ENCODE measurements around the gene RNF31. TPM values are rescaled to one million over a fixed set of nuclear protein-coding genes. Genes with fewer than 3 reads are reported as not detected.

Gene RNF31
- total RNA-seq, 1 experiment from 2014 or later = 48.6 TPM

DNA sequence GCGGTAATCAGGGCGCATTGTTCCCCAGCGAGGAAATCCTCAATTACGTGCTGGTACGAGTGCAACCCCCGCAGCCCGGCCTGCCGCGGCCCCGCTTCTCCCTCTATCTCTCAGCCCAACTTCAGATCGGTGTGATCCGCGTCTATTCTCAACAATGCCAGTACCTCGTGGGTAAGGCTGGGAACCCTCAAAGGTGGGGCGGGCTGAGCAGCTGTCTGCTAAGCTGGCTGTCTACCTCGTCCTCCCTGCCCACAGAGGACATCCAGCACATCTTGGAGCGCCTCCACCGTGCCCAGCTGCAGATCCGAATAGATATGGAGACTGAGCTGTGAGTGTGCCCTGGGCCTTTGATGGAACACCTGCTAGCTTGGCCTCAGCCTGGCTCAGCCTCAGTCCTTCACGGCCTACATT lies 25.6 kb downstream of the RNF31 start:
- no peaks in the 10 kb centered on the region for H3K36me3 ChIP-seq (ENCODE audit: control insufficient read depth, insufficient read depth, low read length)
- ATAC-seq = no peak

DNA sequence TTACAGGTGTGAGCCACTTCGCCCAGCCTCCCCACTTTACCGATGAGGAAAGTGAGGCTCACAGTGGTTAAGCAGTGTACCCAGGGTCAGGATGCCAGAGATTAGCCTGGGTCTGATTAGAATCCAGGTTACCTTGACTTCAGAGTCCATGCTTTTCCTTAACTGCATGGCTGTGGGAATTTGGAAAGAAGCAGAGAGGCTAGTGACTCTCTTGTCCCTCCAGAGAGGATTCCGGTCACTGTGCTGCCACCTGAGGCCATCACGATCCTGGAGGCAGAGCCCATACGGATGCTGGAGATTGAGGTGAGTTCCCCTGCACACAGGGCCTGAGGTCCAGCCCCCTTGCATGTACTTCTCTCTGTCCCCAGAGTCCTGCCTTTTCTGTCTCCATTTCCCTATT lies 29.3 kb downstream of the RNF31 start:
- POLR2A ChIA-PET = no interaction called here

More for the DNA sequence above, 25.6 kb downstream of the RNF31 start:
- TF ChIP-seq, protein P1, sequence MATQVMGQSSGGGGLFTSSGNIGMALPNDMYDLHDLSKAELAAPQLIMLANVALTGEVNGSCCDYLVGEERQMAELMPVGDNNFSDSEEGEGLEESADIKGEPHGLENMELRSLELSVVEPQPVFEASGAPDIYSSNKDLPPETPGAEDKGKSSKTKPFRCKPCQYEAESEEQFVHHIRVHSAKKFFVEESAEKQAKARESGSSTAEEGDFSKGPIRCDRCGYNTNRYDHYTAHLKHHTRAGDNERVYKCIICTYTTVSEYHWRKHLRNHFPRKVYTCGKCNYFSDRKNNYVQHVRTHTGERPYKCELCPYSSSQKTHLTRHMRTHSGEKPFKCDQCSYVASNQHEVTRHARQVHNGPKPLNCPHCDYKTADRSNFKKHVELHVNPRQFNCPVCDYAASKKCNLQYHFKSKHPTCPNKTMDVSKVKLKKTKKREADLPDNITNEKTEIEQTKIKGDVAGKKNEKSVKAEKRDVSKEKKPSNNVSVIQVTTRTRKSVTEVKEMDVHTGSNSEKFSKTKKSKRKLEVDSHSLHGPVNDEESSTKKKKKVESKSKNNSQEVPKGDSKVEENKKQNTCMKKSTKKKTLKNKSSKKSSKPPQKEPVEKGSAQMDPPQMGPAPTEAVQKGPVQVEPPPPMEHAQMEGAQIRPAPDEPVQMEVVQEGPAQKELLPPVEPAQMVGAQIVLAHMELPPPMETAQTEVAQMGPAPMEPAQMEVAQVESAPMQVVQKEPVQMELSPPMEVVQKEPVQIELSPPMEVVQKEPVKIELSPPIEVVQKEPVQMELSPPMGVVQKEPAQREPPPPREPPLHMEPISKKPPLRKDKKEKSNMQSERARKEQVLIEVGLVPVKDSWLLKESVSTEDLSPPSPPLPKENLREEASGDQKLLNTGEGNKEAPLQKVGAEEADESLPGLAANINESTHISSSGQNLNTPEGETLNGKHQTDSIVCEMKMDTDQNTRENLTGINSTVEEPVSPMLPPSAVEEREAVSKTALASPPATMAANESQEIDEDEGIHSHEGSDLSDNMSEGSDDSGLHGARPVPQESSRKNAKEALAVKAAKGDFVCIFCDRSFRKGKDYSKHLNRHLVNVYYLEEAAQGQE (IDR thresholded peaks at IDR 0.05; ENCODE audit: insufficient read depth in 1 of 2, low read depth in 2 of 2, low read length in 1 of 2) = no peak
- TF ChIP-seq, protein P2, sequence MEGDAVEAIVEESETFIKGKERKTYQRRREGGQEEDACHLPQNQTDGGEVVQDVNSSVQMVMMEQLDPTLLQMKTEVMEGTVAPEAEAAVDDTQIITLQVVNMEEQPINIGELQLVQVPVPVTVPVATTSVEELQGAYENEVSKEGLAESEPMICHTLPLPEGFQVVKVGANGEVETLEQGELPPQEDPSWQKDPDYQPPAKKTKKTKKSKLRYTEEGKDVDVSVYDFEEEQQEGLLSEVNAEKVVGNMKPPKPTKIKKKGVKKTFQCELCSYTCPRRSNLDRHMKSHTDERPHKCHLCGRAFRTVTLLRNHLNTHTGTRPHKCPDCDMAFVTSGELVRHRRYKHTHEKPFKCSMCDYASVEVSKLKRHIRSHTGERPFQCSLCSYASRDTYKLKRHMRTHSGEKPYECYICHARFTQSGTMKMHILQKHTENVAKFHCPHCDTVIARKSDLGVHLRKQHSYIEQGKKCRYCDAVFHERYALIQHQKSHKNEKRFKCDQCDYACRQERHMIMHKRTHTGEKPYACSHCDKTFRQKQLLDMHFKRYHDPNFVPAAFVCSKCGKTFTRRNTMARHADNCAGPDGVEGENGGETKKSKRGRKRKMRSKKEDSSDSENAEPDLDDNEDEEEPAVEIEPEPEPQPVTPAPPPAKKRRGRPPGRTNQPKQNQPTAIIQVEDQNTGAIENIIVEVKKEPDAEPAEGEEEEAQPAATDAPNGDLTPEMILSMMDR (IDR thresholded peaks at IDR 0.05) = no peak
- TF ChIP-seq POLR2AphosphoS5 (IDR thresholded peaks at IDR 0.05; ENCODE audit: low read depth, low read length) (no peak), SIN3A (IDR thresholded peaks at IDR 0.05; ENCODE audit: borderline replicate concordance, insufficient read depth, low read depth, low read length) (no peak), TCF7L2 (IDR thresholded peaks at IDR 0.05; ENCODE audit: low read depth, low read length) (no peak)
- DNase-seq (ENCODE audit: low read depth, low spot score) = no peak
- Histone ChIP-seq H3K27ac (ENCODE audit: low read length) (no peak overlapping the region), H3K27me3 (ENCODE audit: control insufficient read depth, insufficient read depth, low read length) (no peaks in the 10 kb centered on the region), H3K4me1 (ENCODE audit: control insufficient read depth, insufficient read depth, low read length) (no peaks in the 10 kb centered on the region; the same call in 1 of the 2 replicates), H3K9me3 (ENCODE audit: control insufficient read depth, insufficient read depth, low read depth, low read length) (no peaks in the 10 kb centered on the region), H3K4me3 (ENCODE audit: low read depth in 2 of 2, low read length in 2 of 2) (no peak overlapping the region; a peak in 1 of 4 replicates)
- intact Hi-C loops (cut with micrococcal nuclease; ENCODE audit: unreplicated experiment) = no loop called here
- POLR2A ChIA-PET = no interaction called here
- BruUV-seq (replicated peaks) = no TSS peak
- CTCF ChIA-PET = no interaction called here
- in situ Hi-C loops (cut with HindIII; ENCODE audit: low pct_unique_long_range_greater_than_20kb, low sequenced_read_pairs) = no loop called here

More for the DNA sequence above, 29.3 kb downstream of the RNF31 start:
- H3K27ac ChIP-seq (ENCODE audit: low read length) = no peak overlapping the region
- TF ChIP-seq TCF7L2 (IDR thresholded peaks at IDR 0.05; ENCODE audit: low read depth, low read length) (no peak), POLR2AphosphoS5 (IDR thresholded peaks at IDR 0.05; ENCODE audit: low read depth, low read length) (no peak), SIN3A (IDR thresholded peaks at IDR 0.05; ENCODE audit: borderline replicate concordance, insufficient read depth, low read depth, low read length) (no peak)
- TF ChIP-seq, protein P1 (IDR thresholded peaks at IDR 0.05; ENCODE audit: insufficient read depth in 1 of 2, low read depth in 2 of 2, low read length in 1 of 2) = no peak
- TF ChIP-seq, protein P2 (IDR thresholded peaks at IDR 0.05) = no peak
- no peak overlapping the region for H3K4me3 ChIP-seq (ENCODE audit: low read depth in 2 of 2, low read length in 2 of 2)
- H3K36me3 ChIP-seq (ENCODE audit: control insufficient read depth, insufficient read depth, low read length) = no peaks in the 10 kb centered on the region
- ATAC-seq (no peak), DNase-seq (ENCODE audit: low read depth, low spot score) (no peak)
- intact Hi-C loops (cut with micrococcal nuclease; ENCODE audit: unreplicated experiment) (no loop called here), in situ Hi-C loops (cut with HindIII; ENCODE audit: low pct_unique_long_range_greater_than_20kb, low sequenced_read_pairs) (no loop called here)
- CTCF ChIA-PET = no interaction called here
- BruUV-seq (replicated peaks) = no TSS peak
- H3K27me3 ChIP-seq (ENCODE audit: control insufficient read depth, insufficient read depth, low read length) = no peaks in the 10 kb centered on the region
- H3K4me1 ChIP-seq (ENCODE audit: control insufficient read depth, insufficient read depth, low read length) = no peaks in the 10 kb centered on the region; the same call in 1 of the 2 replicates
- no peaks in the 10 kb centered on the region for H3K9me3 ChIP-seq (ENCODE audit: control insufficient read depth, insufficient read depth, low read depth, low read length)
